ENCODE results near the gene ZNF606.

ZNF606 gene

DNA sequence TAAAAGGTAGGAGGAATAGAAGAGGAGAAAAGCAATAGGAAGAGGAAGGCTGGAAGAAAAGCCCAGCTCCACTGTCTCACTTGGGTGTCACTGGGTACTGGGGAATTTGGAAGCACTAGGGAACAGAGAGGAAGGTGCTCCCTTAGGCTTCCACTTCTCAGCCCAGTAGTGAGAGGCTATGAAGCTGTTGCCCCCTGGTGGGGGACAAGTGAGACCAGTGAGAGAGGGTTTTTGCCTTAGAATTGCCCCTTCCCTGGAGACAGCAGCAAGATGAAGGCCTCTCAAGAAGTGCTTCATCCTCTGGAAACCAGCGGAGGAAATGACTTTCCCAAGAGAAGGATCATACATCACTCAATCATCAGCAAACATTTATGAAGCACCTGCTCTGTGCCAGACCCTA is 4.7 kb upstream of the ZNF606 start:
- Histone ChIP-seq H3K27ac (ENCODE audit: low read depth, low read length) (no peak overlapping the region), H3K4me3 (ENCODE audit: low read length) (no peak overlapping the region), H3K9ac (ENCODE audit: low read length) (no peak overlapping the region), H3K36me3 (ENCODE audit: control insufficient read depth, insufficient read depth, low read length) (peaks cover 20% of the 10 kb centered on the region), H3K27me3 (ENCODE audit: control insufficient read depth, insufficient read depth, low read length) (no peaks in the 10 kb centered on the region), H3K4me1 (ENCODE audit: control insufficient read depth, insufficient read depth, low read length) (no peaks in the 10 kb centered on the region)

DNA sequence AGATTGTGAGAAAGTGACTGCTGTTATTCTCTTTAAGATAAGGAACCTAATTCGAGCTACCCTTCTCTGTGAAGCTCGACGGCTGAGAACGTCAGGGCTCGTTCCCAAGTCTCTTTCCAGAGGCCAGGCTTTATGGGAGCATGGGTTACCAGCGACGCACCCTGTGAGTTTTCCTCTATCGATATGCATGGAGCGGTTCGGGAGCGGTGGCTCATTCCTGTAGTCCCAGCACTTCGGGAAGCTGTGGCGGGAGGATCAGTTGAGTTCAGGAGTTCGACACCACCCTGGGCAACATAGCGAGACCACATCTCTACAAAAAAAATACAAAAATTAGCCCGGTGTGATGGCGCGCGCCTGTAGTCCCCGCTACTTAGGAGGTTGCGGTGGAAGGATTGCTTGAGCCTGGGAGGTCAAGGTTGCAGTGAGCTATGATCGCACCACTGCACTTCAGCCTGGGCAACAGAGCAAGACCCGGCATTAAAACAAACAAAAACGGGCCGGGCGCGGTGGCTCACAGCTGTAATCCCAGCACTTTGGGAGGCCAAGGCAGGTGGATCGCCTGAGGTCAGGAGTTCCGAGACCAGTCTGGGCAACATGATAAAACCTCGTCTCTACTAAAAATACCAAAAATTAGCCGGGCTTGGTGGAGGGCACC is 681 bp upstream of the ZNF606 start:
- Histone ChIP-seq H3K36me3 (ENCODE audit: control insufficient read depth, insufficient read depth, low read length) (peaks cover 34% of the 10 kb centered on the region), H3K4me1 (ENCODE audit: control insufficient read depth, insufficient read depth, low read length) (peaks cover 7% of the 10 kb centered on the region), H3K27ac (ENCODE audit: low read depth, low read length) (peak overlapping the region; percentile 78), H3K4me3 (ENCODE audit: low read length) (peak overlapping the region; percentile 97), H3K27me3 (ENCODE audit: control insufficient read depth, insufficient read depth, low read length) (no peaks in the 10 kb centered on the region), H3K9ac (ENCODE audit: low read length) (peak overlapping the region; percentile 16)

- H3K9ac ChIP-seq (ENCODE audit: low read length): peak overlapping the region; percentile 84
- H3K4me1 ChIP-seq (ENCODE audit: control insufficient read depth, insufficient read depth, low read length): peaks cover 7% of the 10 kb centered on the region
- peak overlapping the region; percentile 97 for H3K4me3 ChIP-seq (ENCODE audit: low read length)
- peaks cover 37% of the 10 kb centered on the region for H3K36me3 ChIP-seq (ENCODE audit: control insufficient read depth, insufficient read depth, low read length)
- no peaks in the 10 kb centered on the region for H3K27me3 ChIP-seq (ENCODE audit: control insufficient read depth, insufficient read depth, low read length)
- H3K27ac ChIP-seq (ENCODE audit: low read depth, low read length): peak overlapping the region; percentile 78
Measured at GRCh38 chr19:58001895-58002369, 688 bp downstream of the ZNF606 start.

DNA sequence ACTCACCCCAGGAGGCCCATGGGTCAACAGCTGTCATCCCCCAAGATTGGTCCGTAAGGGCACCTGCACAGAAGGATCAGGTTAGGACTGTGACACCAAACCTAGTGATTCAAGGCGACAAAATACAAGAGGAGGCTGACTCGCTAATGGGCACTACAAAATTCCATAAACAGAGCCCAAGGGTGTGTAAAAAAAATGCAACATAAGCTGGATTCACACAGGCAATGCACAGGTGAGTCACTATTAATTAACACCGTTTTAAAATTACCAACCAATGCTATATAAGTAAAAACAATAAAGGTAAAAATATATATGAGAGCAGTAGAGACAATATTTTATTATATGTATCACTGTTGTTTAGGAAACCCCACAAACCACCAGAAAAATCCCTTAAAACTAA is 1.9 kb downstream of the ZNF606 start:
- peaks cover 7% of the 10 kb centered on the region for H3K4me1 ChIP-seq (ENCODE audit: control insufficient read depth, insufficient read depth, low read length)
- H3K4me3 ChIP-seq (ENCODE audit: low read length): no peak overlapping the region

GRCh38 chr19:57992841-57993240 is 9.8 kb downstream of the ZNF606 start:
- Histone ChIP-seq H3K4me3 (ENCODE audit: low read length) (no peak overlapping the region), H3K27me3 (ENCODE audit: control insufficient read depth, insufficient read depth, low read length) (no peaks in the 10 kb centered on the region), H3K36me3 (ENCODE audit: control insufficient read depth, insufficient read depth, low read length) (peaks cover 46% of the 10 kb centered on the region), H3K9ac (ENCODE audit: low read length) (no peak overlapping the region), H3K4me1 (ENCODE audit: control insufficient read depth, insufficient read depth, low read length) (no peaks in the 10 kb centered on the region), H3K27ac (ENCODE audit: low read depth, low read length) (no peak overlapping the region)

More for the DNA sequence above, 1.9 kb downstream of the ZNF606 start:
- Histone ChIP-seq H3K36me3 (ENCODE audit: control insufficient read depth, insufficient read depth, low read length) (peaks cover 33% of the 10 kb centered on the region), H3K9ac (ENCODE audit: low read length) (no peak overlapping the region), H3K27me3 (ENCODE audit: control insufficient read depth, insufficient read depth, low read length) (no peaks in the 10 kb centered on the region), H3K27ac (ENCODE audit: low read depth, low read length) (no peak overlapping the region)

DNA sequence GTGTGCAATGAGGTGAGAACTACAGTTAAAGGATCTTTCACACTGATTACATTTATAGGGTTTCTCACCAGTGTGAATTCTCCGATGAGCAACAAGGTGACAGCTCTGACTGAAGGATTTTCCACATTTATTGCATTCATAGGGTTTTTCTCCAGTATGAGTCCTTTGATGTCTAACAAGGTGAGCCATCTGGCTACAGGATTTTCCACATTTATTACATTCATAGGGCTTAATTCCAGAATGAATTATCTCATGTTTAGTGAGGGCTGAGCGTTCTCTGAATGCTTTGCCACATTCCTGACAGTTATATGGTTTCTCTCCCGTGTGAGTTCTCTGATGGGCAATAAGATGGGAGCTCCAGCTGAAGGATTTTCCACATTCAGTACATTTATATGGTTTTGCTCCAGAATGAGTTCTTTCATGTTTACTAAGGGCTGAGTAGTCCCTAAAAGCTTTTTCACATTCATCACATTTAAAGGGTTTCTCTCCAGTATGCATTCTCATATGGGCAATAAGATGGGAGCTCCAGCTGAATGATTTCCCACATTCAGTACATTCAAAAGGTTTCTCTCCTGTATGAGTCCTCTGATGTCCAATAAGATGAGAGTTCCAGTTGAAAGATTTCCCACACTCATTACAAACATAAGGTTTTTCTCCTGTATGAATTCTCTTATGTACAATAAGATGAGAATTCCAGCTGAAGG is 23.9 kb downstream of the ZNF606 start:
- Histone ChIP-seq H3K27ac (ENCODE audit: low read depth, low read length) (no peak overlapping the region), H3K9ac (ENCODE audit: low read length) (no peak overlapping the region), H3K36me3 (ENCODE audit: control insufficient read depth, insufficient read depth, low read length) (peaks cover 47% of the 10 kb centered on the region), H3K4me3 (ENCODE audit: low read length) (no peak overlapping the region), H3K4me1 (ENCODE audit: control insufficient read depth, insufficient read depth, low read length) (no peaks in the 10 kb centered on the region), H3K27me3 (ENCODE audit: control insufficient read depth, insufficient read depth, low read length) (no peaks in the 10 kb centered on the region)

DNA sequence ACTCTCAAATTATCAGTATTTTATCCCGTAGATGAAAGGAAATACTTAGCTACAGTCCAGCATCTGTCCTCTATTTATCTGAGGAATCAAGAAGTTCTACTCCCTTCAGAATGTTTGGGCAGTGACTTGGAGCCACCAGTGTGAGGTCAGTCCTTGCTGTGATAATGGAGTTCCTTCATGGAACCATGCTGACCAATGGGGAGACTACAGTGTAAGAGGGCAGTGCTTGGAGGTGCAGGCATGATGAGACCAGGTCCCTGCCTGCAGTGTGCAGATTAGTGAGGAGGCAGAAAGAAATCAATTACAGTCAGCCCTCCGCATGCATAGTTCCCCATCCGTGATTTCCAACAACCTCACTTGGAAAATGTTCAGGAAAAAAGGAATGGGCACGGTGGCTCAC is 28.2 kb downstream of the ZNF606 start, which contains the start of gene C19orf18:
Gene C19orf18, minus strand, starts transcription at position 101 of the 400 bp plus-strand sequence. CDS start 102 bp downstream, outside the sequence.
- H3K27ac ChIP-seq (ENCODE audit: low read depth, low read length): no peak within 1 kb of the TSS
- H3K27me3 ChIP-seq (ENCODE audit: control insufficient read depth, insufficient read depth, low read length): no peaks in the 10 kb centered on the region
- peaks cover 12% of the 10 kb centered on the region for H3K36me3 ChIP-seq (ENCODE audit: control insufficient read depth, insufficient read depth, low read length)
- H3K9ac ChIP-seq (ENCODE audit: low read length): no peak within 1 kb of the TSS
- no peaks in the 10 kb centered on the region for H3K4me1 ChIP-seq (ENCODE audit: control insufficient read depth, insufficient read depth, low read length)
- H3K4me3 ChIP-seq (ENCODE audit: low read length): peak within 1 kb of the TSS; percentile 22

DNA sequence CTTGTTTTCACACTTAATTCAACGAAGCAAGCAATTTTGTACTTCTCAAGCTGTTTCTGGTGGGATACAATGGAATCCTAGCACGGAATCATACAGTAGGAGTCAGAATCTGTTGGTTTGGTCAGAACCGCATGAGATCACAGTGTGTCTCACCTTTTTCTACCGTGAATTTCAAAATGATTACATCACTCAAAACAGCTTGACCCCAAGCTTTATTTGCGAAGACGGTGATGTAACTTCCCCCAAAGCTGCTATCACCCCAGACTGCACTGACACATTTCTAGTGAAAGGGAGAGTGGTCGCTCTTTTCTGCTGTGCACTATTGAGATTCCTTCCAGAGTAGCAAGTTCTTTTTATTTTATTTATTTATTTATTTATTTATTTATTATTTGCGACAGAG is 37.9 kb downstream of the ZNF606 start:
- Histone ChIP-seq H3K4me1 (ENCODE audit: control insufficient read depth, insufficient read depth, low read length) (no peaks in the 10 kb centered on the region), H3K27ac (ENCODE audit: low read depth, low read length) (no peak overlapping the region), H3K27me3 (ENCODE audit: control insufficient read depth, insufficient read depth, low read length) (no peaks in the 10 kb centered on the region), H3K9ac (ENCODE audit: low read length) (no peak overlapping the region), H3K4me3 (ENCODE audit: low read length) (no peak overlapping the region), H3K36me3 (ENCODE audit: control insufficient read depth, insufficient read depth, low read length) (no peaks in the 10 kb centered on the region)

DNA sequence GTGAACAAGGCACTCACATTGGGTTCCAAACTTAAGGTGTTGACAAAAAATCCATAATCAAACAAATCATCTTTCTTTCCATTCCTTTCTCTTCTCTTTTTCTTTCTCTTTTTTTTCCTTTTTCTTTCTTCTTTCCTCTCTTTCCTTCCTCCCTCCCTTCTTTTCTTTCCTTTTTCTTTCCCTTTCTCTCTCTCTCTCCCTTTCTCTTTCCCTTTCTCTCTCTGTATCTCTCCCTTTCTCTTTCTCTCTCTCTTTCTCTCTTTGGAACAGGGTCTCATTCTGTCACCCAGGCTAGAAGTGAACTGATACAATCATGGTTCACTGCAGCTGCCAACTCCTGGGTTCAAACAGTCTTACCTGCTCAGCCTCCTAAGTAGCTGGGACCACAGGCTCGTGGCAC is 40.8 kb downstream of the ZNF606 start:
- Histone ChIP-seq H3K9ac (ENCODE audit: low read length) (no peak overlapping the region), H3K27ac (ENCODE audit: low read depth, low read length) (no peak overlapping the region), H3K36me3 (ENCODE audit: control insufficient read depth, insufficient read depth, low read length) (no peaks in the 10 kb centered on the region), H3K4me1 (ENCODE audit: control insufficient read depth, insufficient read depth, low read length) (no peaks in the 10 kb centered on the region), H3K27me3 (ENCODE audit: control insufficient read depth, insufficient read depth, low read length) (no peaks in the 10 kb centered on the region), H3K4me3 (ENCODE audit: low read length) (no peak overlapping the region)

DNA sequence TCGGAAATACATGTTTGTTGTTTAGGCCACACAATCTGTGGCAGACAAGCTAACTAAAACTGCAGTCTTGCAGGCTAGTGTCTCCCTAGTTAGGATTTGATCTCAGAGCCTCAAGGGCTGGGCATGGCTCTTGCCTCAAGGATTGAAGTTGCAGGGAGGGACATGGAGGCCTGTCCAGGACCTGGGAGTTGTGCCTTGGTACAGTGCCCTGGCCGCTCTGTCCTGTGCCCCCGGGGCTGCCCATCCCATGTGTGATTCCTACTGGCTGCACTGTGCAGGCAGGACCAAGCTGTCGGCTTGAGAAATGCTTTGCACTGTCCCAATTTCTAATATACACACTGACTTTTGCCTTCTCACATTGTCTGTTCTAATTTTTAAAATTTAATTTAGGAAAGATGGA is 47.6 kb downstream of the ZNF606 start:
- H3K27me3 ChIP-seq (ENCODE audit: control insufficient read depth, insufficient read depth, low read length): no peaks in the 10 kb centered on the region

GRCh38 chr19:57949702-57950101 is 52.9 kb downstream of the ZNF606 start:
- Histone ChIP-seq H3K36me3 (ENCODE audit: control insufficient read depth, insufficient read depth, low read length) (no peaks in the 10 kb centered on the region), H3K27ac (ENCODE audit: low read depth, low read length) (no peak overlapping the region), H3K4me1 (ENCODE audit: control insufficient read depth, insufficient read depth, low read length) (peaks cover 2% of the 10 kb centered on the region), H3K27me3 (ENCODE audit: control insufficient read depth, insufficient read depth, low read length) (no peaks in the 10 kb centered on the region), H3K9ac (ENCODE audit: low read length) (no peak overlapping the region), H3K4me3 (ENCODE audit: low read length) (no peak overlapping the region)

More for the DNA sequence above, 47.6 kb downstream of the ZNF606 start:
- no peak overlapping the region for H3K27ac ChIP-seq (ENCODE audit: low read depth, low read length)
- H3K4me1 ChIP-seq (ENCODE audit: control insufficient read depth, insufficient read depth, low read length): no peaks in the 10 kb centered on the region
- no peak overlapping the region for H3K4me3 ChIP-seq (ENCODE audit: low read length)
- H3K9ac ChIP-seq (ENCODE audit: low read length): no peak overlapping the region
- no peaks in the 10 kb centered on the region for H3K36me3 ChIP-seq (ENCODE audit: control insufficient read depth, insufficient read depth, low read length)

DNA sequence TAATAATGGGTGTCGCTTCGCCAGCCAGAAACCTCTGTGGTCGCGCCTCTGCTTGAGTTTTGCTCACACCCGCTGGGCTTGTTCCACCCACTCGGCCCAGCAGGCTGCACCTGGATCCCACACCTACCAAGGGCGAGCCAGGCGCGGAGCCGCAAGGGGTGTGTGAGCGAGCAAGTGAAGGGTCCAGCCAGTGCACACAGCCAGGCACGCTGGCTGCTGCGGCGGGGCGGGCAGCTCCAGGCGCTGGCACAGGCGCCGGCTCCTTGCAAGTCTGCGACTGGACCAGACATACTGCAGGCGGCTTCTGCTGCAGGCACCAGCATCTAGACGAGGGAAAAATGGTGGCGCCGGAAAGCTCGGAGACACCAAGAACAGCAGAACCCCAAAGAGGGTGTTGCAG is 53.3 kb downstream of the ZNF606 start:
- Histone ChIP-seq H3K27ac (ENCODE audit: low read depth, low read length) (no peak overlapping the region), H3K9ac (ENCODE audit: low read length) (no peak overlapping the region), H3K36me3 (ENCODE audit: control insufficient read depth, insufficient read depth, low read length) (no peaks in the 10 kb centered on the region), H3K4me3 (ENCODE audit: low read length) (no peak overlapping the region), H3K27me3 (ENCODE audit: control insufficient read depth, insufficient read depth, low read length) (no peaks in the 10 kb centered on the region), H3K4me1 (ENCODE audit: control insufficient read depth, insufficient read depth, low read length) (peaks cover 2% of the 10 kb centered on the region)
